ENCODE measurements around the gene PLCD3. TPM values are rescaled to one million over a fixed set of nuclear protein-coding genes. Genes with fewer than 3 reads are reported as not detected.

PLCD3 gene
- total and polyA plus RNA-seq, 2 of the 8 experiments (the other 6 are each of a cell fraction or from before 2014, with no cell fraction given), result 26.5 to 48.1 TPM

GRCh38 chr17:45123930-45124796, 8.2 kb downstream of the PLCD3 start:
- WGBS, 2 experiments (ENCODE audit: extremely low coverage in 1 of 2, insufficient coverage in 1 of 2, insufficient read length in 1 of 2, insufficient replicate concordance in 2 of 2, low coverage in 1 of 2, low lambda C conversion rate in 2 of 2, missing lambda C conversion rate in 1 of 2), result 87% methylated on average over 13 of the region's 15 CpGs; no CpG with 5 or more reads in 1 of the 2 experiments
- H4K5ac ChIP-seq (ENCODE audit: insufficient read length, low read depth, low read length), result no peak overlapping the region
- H3K79me1 ChIP-seq (ENCODE audit: low read depth, low read length), result no peaks in the 10 kb centered on the region
- H3K23me2 ChIP-seq (ENCODE audit: low read depth, low read length), result peaks cover 2% of the 10 kb centered on the region; the same call in 1 of the 2 replicates
- H3K27me3 ChIP-seq (replicated peaks in 1 of 4; ENCODE audit: control insufficient read depth in 3 of 4, extremely low read depth in 1 of 4, insufficient read depth in 3 of 4, low read length in 3 of 4), result no peaks in the 10 kb centered on the region
- no peak overlapping the region for H2AFZ ChIP-seq (ENCODE audit: low read length)
- H3K36me3 ChIP-seq (ENCODE audit: control insufficient read depth in 2 of 4, insufficient read depth in 4 of 4, low read length in 3 of 4), result no peaks in the 10 kb centered on the region
- H2BK12ac ChIP-seq (ENCODE audit: low read depth, low read length), result peak overlapping the region; percentile 27; the same call in 1 of the 2 replicates
- no peak overlapping the region for H4K91ac ChIP-seq (replicated peaks; ENCODE audit: insufficient read length, low read length)
- H2BK15ac ChIP-seq (ENCODE audit: low read length), result no peak overlapping the region
- no peak for FAIRE-seq
- DNase-seq (ENCODE audit: low read depth in 1 of 2, low spot score in 2 of 2), result no peak
- ChIA-PET CTCF (ENCODE audit: partially characterized antibody) (interaction anchor here (0.6 to 3.0 kb wide), 8 partner anchors 11 to 194 kb away, joined by 3 to 17 read pairs (median 4); partner anchors contain the start of gene ACBD4), POLR2A (ENCODE audit: partially characterized antibody) (interaction anchor here (1.0 to 15.8 kb wide), 3 partner anchors 16 to 25 kb away, joined by 3 to 185 read pairs (median 4); partner anchors contain the start of gene HEXIM1)
- H4K20me1 ChIP-seq (replicated peaks in 1 of 2; ENCODE audit: control insufficient read depth in 1 of 2, insufficient read depth in 2 of 2, low read length in 2 of 2), result peaks cover 0 to 5% of the 10 kb centered on the region in 2 experiments
- H3K9ac ChIP-seq (replicated peaks in 1 of 4; ENCODE audit: extremely low read depth in 1 of 4, low read depth in 3 of 4, low read length in 3 of 4), result no peak overlapping the region
- no peak overlapping the region for H4K8ac ChIP-seq (ENCODE audit: extremely low read depth, insufficient read depth, low read length)
- no peaks in the 10 kb centered on the region for H3K9me3 ChIP-seq (ENCODE audit: insufficient read depth in 2 of 2, low read depth in 1 of 2, low read length in 1 of 2)
- peak overlapping the region; percentile 52; the same call in 1 of the 2 replicates for H2BK5ac ChIP-seq (ENCODE audit: low read depth, low read length)
- no peak overlapping the region for H3K14ac ChIP-seq (ENCODE audit: insufficient read length)
- H3K4me3 ChIP-seq (ENCODE audit: extremely low read depth in 1 of 4, insufficient read depth in 2 of 4, low read depth in 3 of 4, low read length in 4 of 4), result no peak overlapping the region
- H3K4me1 ChIP-seq (replicated peaks in 1 of 4; ENCODE audit: control insufficient read depth in 3 of 4, insufficient read depth in 4 of 4, low read length in 3 of 4), result peaks cover 0 to 18% (median 10%) of the 10 kb centered on the region in 4 experiments; a peak in 5 of 7 replicates
- H3K27ac ChIP-seq (ENCODE audit: low read depth, low read length), result no peak overlapping the region
- H3K18ac ChIP-seq (ENCODE audit: extremely low read depth, low read length), result no peak overlapping the region
- no peak overlapping the region for H2AK5ac ChIP-seq (ENCODE audit: low read depth, low read length)
- H3K79me2 ChIP-seq (ENCODE audit: control insufficient read depth in 1 of 2, insufficient read depth in 2 of 2, low read length in 2 of 2), result no peaks in the 10 kb centered on the region
- TF ChIP-seq TBP (IDR thresholded peaks at IDR 0.05; ENCODE audit: low read depth, low read length), result no peak
- no peak for TF ChIP-seq EP300 (IDR thresholded peaks at IDR 0.05; ENCODE audit: borderline replicate concordance in 1 of 2, low read depth in 2 of 2, low read length in 2 of 2)
- no peak for TF ChIP-seq RNF2 (IDR thresholded peaks at IDR 0.05; ENCODE audit: borderline replicate concordance, low read depth, low read length, missing control alignments, poor library complexity, severe bottlenecking)
- H3K4ac ChIP-seq (replicated peaks; ENCODE audit: insufficient read length, low read depth, low read length), result no peak overlapping the region
- H2BK120ac ChIP-seq (replicated peaks; ENCODE audit: low read depth, low read length), result no peak overlapping the region
- no peak overlapping the region for H2BK20ac ChIP-seq (ENCODE audit: low read length)
- no peak overlapping the region for H3K56ac ChIP-seq (replicated peaks; ENCODE audit: insufficient read length, low read depth, low read length)
- H3K4me2 ChIP-seq (ENCODE audit: insufficient read depth in 1 of 2, low read depth in 2 of 2, low read length in 2 of 2), result no peak overlapping the region
- no peak overlapping the region for H3K23ac ChIP-seq (ENCODE audit: insufficient read length)
